HG03095 (cell line): ENCODE measurements around the gene KCNQ1.

ENCODE experiments used
- ATAC-seq: cut with Tn5 transposase; IDR thresholded peaks from one replicate; pipeline ENCODE4 v1.9.1; 2021; ENCODE audit warnings: moderate library complexity; ENCODE audit not compliant: unreplicated experiment

Gene KCNQ1

DNA sequence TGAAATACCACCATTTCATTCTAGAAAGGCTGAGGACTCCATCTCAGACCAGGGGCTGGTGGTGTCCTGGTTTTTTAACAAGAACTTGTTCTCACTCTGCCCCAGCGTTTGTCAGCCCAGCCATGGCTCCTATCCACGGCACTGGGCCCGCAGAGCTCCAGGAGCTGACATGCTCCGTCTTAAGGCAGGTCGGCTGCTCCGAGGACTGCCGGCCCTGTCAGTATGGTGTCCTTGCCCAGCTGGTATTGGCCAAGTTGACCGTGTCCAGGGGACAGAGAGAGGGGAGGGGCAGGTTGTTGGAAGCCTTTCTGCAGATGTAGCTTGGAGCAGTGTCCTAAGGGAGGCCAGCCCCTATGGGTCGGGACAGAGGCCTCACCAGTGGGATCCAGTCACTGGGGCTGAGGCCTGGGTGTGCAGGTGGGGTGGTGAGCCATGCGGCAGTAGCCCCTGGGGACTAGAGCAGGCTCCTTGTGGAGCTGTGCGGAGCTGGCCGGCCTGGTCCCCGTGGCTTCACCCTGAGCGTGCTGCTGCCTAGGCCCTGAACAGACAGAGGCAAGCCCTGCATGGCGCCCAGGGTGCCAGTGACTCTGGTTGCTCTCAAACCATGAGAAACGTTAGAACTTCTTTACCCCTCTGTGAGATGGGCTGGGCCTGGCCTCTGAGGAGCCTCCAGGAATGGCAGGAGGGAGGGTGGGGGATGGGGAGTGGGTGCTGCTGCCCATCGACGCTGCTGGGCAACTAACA lies 294.9 kb downstream of the KCNQ1 start:
- ATAC-seq: no peak

DNA sequence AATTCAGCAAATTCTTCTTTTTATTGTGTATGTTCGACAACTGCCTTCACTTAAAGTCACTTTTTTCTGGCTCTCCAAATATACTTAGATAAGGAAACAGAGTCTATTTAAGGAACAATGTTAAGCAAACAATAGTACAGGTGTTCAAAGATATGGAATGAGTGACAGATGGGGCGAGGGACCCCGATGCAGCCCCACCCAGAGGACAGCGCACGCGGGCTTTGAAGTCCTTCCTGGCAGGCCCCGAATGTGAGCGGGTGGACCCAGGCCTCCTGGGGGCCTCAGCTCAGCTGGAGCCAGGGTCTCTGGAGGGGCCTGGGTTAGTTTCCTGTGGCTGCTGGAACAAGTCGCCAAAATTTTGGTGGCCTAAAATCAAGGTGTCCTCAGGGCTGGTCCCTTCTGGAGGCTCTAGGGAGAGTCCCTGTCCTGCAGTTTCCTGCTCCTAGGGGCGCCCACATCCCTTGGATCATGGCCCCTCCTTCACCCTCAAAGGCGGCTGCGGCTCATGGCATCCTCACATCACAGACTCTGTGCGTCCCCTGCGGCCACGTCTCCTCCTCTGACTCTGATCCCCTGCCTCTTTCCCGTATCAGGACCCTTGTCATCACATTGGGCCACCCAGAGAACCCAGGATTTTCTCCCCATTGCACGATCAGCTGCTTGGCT lies 295.6 kb downstream of the KCNQ1 start:
- no peak for ATAC-seq

DNA sequence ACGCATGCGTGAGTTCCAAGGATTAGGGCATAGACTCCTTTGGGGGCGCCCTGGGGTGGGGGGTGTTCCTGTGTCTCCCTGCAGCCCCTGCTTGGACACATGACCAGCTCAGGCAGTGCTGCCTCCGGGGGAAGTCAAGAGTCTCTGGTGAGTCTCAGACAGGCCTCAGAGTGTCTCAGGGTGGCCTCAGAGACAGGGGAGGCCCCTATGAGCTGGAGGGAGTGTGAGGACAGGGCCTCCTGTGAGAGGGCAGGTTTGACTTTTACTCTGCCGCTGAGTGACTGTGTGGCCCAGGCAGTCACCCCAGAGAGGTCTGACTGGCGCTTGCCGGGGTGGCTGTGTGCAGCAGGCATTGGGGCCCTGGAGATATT lies 296.2 kb downstream of the KCNQ1 start:
- ATAC-seq: no peak

- no peak for ATAC-seq
Measured at GRCh38 chr11:2741377-2742131, 296.7 kb downstream of the KCNQ1 start.

DNA sequence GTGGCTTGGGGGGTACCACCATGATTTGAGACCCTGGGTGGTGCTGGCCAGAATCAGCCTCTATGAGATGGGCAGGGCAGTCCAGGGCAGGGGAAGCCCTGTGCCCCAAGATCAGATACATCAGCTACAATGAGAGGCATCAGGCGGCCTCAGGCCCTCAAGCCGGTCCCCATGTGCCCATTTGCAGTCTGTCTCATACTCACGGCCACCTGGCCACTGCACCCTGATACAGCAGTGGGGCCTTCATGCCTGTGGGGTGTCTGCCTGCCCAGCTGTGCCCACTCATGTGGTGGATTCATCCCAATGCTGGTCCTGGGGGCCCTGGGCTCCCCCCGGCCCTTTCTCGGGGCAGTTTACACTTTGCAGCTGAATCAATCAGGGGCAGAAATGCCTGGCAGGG lies 297.4 kb downstream of the KCNQ1 start:
- no peak for ATAC-seq

- no peak for ATAC-seq
Measured at GRCh38 chr11:2742611-2743426, 298.0 kb downstream of the KCNQ1 start.

DNA sequence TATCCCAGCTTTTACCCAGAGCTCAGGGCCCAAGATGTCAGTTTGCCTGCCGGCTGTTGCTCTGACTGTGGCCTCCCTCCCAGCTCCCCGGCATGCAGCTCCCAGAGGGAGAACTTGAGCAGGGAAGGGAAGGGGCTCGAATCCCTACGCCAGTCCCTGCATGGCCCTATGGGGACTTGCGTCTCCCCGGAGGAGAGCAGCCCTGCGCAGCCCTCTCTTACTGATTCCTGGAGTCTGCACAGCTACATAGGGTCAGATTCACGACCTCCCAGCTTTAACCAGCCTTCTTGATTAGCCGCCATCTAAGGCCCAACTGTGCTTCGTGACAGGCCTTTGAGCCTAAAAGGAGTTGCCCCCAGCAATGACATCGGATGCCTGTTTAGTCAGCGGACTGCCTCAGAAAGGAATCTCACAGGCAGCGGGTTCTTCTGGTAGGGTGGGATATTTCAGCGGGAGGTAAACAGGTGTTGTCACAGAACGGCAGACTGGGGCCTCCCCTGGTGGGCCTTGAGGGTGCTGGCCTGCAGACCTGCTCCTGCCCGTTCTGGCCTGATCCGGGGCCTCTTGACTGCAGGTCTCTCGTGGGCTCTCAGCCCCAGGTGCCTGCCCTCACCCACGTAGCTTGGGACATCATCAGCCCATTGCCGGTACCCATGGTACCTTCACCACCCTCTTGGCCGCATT lies 298.8 kb downstream of the KCNQ1 start:
- ATAC-seq: no peak

DNA sequence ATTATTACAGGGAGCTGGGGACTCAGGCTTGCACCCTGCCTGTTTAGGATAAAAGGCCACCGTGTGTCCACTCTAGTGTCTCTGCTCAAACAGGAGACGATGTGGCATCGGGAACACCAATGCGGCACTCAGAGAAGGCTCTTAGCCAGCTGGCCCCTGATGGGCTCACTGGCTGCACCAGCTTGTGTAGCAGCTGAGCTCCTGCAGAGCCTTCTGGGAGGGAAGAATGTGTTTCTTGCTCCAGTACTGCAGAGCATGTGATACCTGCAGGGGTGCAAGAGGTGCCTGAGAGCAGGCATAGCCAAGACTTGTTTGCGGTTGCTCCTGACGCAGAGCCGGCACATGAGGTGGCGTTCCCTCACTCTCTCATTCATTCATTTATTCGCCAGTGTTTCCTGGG lies 299.4 kb downstream of the KCNQ1 start:
- no peak for ATAC-seq

GRCh38 chr11:2745511-2745910 lies 300.7 kb downstream of the KCNQ1 start:
- ATAC-seq: no peak

- no peak for ATAC-seq
Measured at GRCh38 chr11:2746401-2747247, 301.8 kb downstream of the KCNQ1 start.

GRCh38 chr11:2747248-2748027 lies 302.6 kb downstream of the KCNQ1 start:
- no peak for ATAC-seq

GRCh38 chr11:2748061-2748813 lies 303.4 kb downstream of the KCNQ1 start:
- ATAC-seq: no peak

- no peak for ATAC-seq
Measured at GRCh38 chr11:2748814-2749554, 304.2 kb downstream of the KCNQ1 start.

DNA sequence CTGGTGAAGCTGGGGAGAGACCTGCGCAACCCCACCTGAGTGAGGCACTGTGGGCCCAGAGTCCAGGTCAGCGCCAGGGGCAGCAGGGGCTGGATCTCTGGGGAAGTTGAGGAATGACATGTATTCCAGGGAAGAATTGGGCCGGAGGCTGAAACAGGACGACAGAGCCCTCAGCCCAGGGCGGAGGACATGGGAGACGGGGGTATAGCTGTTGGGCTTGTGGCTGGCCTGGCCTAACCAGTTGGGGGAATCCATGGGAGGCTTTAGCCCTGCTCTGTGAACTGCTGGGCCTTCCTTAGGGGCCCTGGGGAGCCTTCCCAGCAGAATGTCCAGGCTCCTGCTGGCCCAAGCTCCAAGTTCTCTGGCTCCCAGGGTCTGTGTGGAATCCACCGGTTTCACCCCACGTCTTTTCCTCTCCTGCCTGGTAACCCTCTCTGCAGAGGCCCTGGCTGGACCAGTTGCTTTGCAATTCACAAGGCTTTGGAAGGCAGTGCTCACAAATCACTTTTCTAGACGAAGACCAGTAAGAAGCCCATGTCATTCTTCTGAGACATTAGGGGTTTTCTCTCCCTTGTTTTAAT lies 305.4 kb downstream of the KCNQ1 start:
- no peak for ATAC-seq

- no peak for ATAC-seq
Measured at GRCh38 chr11:2750682-2751522, 306.1 kb downstream of the KCNQ1 start.

- ATAC-seq: no peak
Measured at GRCh38 chr11:2751523-2752203, 306.9 kb downstream of the KCNQ1 start.
